CD1c-positive myeloid dendritic cell (primary cell): ENCODE measurements around the gene PI4KA.
"Not testable (repeated sequence)": the region's sequence is repeated elsewhere in the genome, so short reads cannot be mapped to it uniquely, and the experiment has no call there.

ENCODE experiments used
- DNase-seq: peaks from one replicate; pipeline ENCODE4 v3.0.0-alpha.2; 2016; ENCODE audit errors: extremely low spot score

The PI4KA gene

GRCh38 chr22:20725987-20726558, 132.5 kb downstream of the PI4KA start:
- DNase-seq, result no peak

DNA sequence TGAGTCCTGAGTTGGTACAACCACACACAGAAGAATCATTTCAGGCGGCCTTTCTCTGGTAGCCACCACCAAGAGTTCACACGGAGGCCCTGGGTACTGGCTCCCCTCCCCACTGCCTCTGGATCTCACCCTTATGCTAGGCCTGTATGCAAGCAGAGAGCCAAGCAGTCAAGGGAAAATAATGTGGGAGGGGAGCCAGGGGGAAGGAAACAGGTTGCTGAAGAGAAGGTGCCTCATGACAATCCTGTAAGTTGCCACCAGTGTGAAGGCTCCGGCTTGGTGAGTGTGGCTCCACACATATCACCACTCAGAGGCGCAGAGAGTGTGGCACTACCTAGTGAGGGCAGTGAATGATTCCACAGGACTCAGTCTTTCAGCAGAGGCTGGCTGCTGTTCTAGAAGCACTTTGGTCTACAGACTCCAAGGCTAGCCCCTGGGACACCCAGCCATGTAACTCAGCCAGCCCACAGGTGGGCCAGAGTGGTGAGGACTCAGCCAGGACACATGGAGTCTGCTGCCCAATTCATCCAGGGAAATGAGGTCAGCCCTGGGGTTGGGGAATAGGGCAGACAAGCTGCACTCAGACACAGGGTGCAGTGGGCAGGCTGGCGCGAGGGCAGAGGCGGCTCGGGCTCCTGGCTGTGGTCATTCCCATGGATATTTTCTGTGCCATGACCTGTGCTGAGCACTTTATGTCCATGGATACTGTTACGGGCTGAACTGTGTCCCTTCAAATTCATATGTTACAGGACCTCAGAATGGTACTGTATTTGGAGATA, 133.7 kb downstream of the PI4KA start:
- DNase-seq, result no peak

- DNase-seq, result no peak
These were observed 137.0 kb downstream of the PI4KA start for GRCh38 chr22:20721409-20722218.

DNA sequence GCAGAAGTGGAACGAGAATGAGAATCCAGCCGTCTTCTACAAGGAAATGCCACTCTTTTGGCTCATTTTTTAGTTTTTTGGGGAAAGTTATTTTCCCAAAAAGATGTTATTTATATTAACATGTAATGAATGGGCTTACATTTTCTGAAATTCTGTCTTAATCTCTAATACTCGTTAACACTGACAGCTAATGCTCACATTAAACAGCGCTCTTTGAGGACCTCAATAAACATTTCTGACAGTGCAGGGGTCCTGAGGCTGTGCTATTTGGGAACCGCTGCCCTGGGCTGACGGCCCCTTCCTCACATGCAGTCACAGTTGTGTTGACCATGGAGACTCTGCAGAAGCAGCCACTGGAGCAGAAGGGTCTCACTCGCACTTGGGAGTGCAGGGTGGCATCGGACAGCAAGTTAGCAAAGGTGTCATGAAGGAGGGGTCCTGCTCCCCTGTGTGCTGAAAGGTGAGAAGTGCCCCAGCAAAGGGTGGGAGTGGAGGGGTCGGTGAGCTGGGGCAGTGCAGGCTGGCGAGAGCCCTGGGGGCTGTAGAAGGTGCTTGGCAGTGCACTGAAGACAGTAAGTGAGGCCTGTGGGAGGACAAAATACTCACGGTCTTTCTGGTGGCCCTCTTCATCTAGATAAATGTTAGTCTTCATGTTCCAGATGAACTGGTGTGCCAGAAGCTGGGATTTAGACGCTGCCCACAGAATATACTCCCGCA, 137.8 kb downstream of the PI4KA start:
- DNase-seq, result no peak

- DNase-seq, result not testable (repeated sequence)
These were observed 139.9 kb downstream of the PI4KA start for GRCh38 chr22:20718727-20719126.

GRCh38 chr22:20717981-20718380, 140.6 kb downstream of the PI4KA start:
- DNase-seq, result not testable (repeated sequence)

DNA sequence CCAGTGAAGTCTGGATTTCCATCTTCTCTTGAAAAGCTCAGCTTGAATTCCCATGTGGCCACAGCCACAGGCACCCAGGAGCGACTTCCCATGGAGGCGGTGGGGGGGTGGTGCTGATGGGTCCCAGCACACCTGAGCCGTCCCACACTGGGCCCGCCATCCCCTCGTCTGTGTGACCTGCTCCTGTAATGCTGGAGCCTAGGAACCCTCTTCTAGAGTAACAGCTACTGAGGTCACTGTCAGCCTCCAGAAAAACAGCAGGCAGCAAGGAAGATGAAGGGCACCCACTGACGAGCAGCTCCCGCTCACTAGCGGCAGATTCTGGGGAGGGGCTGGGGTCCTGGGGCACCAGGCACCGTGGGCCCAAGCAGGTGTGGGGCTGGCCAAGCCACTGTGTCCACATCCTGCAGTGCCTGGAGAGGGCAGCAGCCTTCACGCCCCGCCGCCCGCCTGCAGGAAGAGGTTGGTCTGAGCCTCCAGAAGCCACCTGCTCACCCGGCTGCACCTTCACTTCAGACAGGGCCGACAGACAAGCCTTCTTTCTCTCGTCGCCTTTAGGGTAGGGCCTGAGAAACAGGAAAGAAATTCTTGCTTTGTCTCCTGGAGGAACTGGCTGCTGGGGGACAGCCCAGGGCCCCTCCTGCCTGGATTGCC, 141.3 kb downstream of the PI4KA start:
- DNase-seq, result not testable (repeated sequence)

GRCh38 chr22:20713116-20713515, 145.5 kb downstream of the PI4KA start:
- not testable (repeated sequence) for DNase-seq

GRCh38 chr22:20709966-20710365, 148.6 kb downstream of the PI4KA start:
- DNase-seq, result not testable (repeated sequence)

DNA sequence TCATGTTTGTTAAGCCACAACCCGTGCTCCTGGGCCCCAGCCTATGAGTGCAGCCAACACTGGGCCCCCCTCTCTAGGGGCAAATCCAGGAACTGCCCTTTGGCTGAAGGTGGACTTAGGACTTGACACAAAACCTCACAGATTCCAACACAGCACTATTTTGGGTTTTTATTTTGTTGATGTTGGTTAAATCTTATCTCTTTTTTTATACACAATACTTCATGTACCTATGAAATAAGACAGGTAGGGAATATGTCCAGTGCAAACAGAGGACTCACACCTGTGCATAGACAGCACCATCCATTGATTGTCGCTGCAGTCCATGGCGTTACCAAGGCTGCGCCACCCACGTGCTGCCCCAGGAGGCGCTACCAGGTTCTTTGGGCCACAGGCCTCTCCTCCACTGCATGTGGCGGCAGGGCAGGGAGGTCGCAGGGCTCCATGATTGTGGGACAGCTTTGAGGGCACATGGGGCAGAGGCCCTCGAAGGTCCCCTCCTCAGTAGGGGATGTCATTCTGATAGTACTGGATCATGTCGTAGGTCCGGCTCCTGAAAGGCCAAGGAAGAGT, 151.0 kb downstream of the PI4KA start:
- not testable (repeated sequence) for DNase-seq

DNA sequence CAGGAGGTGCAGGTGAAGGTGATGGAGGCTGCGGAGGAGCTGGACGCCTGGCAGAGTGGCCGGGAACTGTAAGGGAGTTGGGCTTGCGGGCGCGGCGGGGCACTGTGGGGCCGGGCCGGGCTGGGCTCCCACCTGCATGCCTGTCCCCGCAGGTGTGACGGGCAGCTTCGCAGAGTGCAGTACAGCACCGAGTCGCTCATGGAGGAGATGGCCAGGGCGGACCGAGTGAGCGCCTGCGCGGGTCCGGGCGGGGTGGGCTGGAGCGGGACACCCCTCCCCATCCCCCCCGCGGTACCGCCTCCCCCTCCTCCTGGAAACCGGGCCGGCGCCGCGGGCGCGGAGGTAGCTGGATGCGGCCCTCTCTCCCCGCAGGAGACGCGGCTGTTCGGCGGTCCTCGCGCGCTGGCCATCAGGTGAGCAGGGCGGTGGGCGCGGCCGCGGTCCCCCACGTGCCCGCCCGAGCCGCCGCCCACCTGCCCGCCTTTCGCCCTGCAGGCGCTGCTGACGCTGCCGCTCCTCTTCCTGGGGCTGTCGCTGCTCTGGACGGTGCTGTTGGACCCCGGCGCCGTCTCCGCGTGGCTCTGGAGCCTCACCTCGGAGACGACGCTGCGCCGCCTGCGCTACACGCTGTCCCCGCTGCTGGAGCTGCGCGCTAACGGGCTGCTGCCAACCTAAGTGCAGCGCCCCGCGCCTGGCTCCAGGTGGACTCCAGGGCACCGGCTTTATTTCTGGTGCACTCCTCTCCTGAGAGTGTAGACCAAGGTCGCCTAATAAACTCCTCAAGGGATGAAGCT, 154.6 kb downstream of the PI4KA start:
- DNase-seq, result not testable (repeated sequence)

GRCh38 chr22:20703414-20703806, 155.2 kb downstream of the PI4KA start:
- DNase-seq, result not testable (repeated sequence)

DNA sequence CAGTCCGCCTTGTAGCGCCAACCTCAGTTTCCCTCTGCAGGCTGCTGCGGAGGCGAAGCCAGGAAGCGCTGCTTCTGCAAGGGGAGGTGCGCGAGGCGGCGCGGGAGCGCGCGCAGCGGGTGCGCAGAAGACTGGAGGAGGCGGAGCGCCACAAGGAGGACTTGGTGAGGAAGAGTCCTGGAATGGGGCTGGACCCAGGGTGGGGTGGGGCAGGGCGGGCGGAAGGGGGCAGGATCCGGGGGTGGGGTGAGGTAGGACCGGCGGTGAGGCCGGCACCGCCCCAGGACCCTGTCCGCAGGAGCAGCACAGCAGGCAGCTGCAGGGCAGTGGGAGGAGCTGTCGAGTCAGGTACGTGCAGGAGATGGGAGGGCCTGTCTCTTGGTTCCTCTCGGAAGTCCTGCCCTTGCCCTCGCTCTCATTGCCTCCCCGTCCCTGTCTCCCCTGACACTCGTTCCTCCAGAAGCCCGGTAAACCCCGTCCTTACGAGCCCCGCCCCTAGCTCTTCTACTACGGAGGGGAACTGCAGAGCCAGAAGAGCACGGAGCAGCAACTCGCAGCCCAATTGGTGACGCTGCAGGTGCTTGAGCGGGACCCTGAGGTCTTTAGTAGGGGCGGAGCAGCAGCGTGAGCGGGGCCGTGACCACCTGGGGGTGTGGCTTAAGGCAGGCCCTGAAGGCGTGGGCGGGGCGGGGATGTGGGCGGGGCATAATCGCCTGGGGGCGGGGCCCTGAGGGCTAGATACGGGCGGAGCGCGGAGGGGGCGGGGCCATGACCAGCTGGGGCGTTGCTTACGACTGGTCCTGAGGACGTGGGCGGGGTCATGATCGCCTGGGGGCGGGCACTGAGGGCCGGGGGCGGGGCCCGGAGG, 155.8 kb downstream of the PI4KA start:
- peak; percentile 98 for DNase-seq

GRCh38 chr22:20702175-20702545, 156.5 kb downstream of the PI4KA start:
- DNase-seq, result not testable (repeated sequence)

DNA sequence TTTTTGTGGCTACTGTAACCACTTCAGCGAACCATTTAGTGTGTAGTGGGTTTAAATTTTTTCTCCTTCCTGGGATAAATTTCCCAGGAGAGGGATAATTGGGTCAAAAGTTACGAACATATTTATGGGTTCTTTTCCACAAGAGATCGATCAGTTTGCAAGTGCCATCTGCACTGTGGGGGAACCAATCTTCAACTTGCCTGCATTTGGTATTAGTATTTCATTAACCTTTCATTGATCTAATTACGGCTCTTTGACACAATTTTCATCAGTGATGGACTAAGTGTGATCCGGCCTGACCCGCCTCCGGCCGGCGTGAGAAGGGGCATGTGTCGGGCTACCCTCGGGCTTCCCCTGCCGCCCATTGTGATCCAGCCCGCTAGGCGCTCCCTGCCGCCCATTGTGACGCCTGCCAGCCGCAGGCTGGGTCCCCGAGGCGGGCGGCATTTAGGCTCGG, 156.9 kb downstream of the PI4KA start:
- DNase-seq, result not testable (repeated sequence)

DNA sequence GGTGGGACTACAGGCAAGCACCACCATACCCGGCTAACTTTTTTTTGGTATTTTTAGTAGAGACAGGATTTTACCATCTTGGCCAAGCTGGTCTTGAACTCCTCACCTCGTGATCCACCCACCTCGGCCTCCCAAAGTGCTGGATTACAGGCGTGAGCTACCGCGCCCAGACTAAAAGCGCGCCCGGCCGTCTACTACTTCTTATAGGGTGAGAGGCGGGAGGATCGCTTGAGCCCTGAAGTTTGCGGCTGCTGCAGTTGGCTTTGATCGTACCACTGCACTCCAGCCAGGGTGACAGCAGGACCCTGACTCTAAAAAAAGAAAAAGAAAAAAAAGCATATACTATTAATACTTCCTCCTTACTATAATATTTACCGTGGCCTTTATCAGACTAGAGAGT, 158.3 kb downstream of the PI4KA start:
- DNase-seq, result not testable (repeated sequence)

GRCh38 chr22:20699856-20700255, 158.8 kb downstream of the PI4KA start:
- DNase-seq, result not testable (repeated sequence)

- DNase-seq, result peak; percentile 91
These were observed 161.0 kb downstream of the PI4KA start for GRCh38 chr22:20697481-20698113.

DNA sequence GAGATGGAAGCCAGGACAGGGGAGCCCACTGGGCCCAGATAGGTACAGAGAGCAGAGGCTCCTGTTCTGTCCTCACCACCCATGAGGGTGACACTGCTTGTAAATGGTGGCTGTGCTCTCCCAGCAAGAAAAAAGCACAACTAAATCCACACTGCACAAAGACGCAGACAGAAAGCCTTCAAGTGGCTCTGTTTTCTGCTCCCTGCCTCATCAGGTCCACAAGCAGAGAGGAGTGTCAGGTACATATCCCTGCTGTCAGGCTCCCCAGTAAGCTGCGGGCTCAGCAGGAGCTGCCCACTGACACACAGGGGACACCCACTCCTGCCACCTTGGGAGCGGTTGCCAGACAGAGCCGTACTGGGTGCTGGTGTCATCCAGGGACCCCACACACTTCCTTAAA, 162.6 kb downstream of the PI4KA start:
- DNase-seq, result not testable (repeated sequence)
